SKM-1 (cell line): ENCODE measurements around the gene HNRNPAB.

Experiments used
- DNase-seq: peaks from one replicate; lab custom pipeline; 2025; ENCODE audit not compliant: unreplicated experiment; lab: John Stamatoyannopoulos, UW

Gene HNRNPAB

GRCh38 chr5:178211095-178212048, 7.0 kb downstream of the HNRNPAB start:
- DNase-seq: no peak

- no peak for DNase-seq
Measured at GRCh38 chr5:178212241-178213002, 8.1 kb downstream of the HNRNPAB start.

GRCh38 chr5:178213003-178213461, 8.7 kb downstream of the HNRNPAB start:
- no peak for DNase-seq

GRCh38 chr5:178213748-178214151, 9.4 kb downstream of the HNRNPAB start:
- no peak for DNase-seq

- no peak for DNase-seq
Measured at GRCh38 chr5:178214160-178214803, 9.9 kb downstream of the HNRNPAB start.

- DNase-seq: no peak
Measured at GRCh38 chr5:178215280-178216002, 11.1 kb downstream of the HNRNPAB start.

GRCh38 chr5:178216088-178216534, 11.8 kb downstream of the HNRNPAB start:
- peak; percentile 53 for DNase-seq

- no peak for DNase-seq
Measured at GRCh38 chr5:178216779-178217178, 12.4 kb downstream of the HNRNPAB start.

GRCh38 chr5:178218237-178218776, 14.0 kb downstream of the HNRNPAB start:
- DNase-seq: no peak

GRCh38 chr5:178218827-178219226, 14.5 kb downstream of the HNRNPAB start:
- no peak for DNase-seq

- DNase-seq: no peak
Measured at GRCh38 chr5:178221282-178221681, 16.9 kb downstream of the HNRNPAB start.

- DNase-seq: no peak
Measured at GRCh38 chr5:178221853-178222252, 17.5 kb downstream of the HNRNPAB start.

GRCh38 chr5:178222292-178222691, 18.0 kb downstream of the HNRNPAB start:
- no peak for DNase-seq

GRCh38 chr5:178223196-178223773, 19.0 kb downstream of the HNRNPAB start:
- DNase-seq: no peak

GRCh38 chr5:178223828-178224335, 19.5 kb downstream of the HNRNPAB start:
- DNase-seq: no peak

- no peak for DNase-seq
Measured at GRCh38 chr5:178224403-178224802, 20.1 kb downstream of the HNRNPAB start.

GRCh38 chr5:178225174-178225573, 20.8 kb downstream of the HNRNPAB start:
- no peak for DNase-seq

GRCh38 chr5:178227138-178227659, 22.9 kb downstream of the HNRNPAB start:
- no peak for DNase-seq

- no peak for DNase-seq
Measured at GRCh38 chr5:178227929-178228328, 23.6 kb downstream of the HNRNPAB start.
